H9 (cell line): ENCODE data around the gene ZNRF1. TPM values are rescaled to one million over a fixed set of nuclear protein-coding genes. Genes with fewer than 3 reads are reported as not detected.

ENCODE experiments used
- DNase-seq: peaks from one replicate; pipeline ENCODE4 v3.0.0-alpha.2; 2017
- H2AFZ ChIP-seq: one replicate; pipeline ENCODE4 v1.6.1; 2013; ENCODE audit warnings: mild to moderate bottlenecking, low read length, control low read depth, moderate library complexity
- H2AK5ac ChIP-seq: 2 replicates; pipeline ENCODE4 v1.6.1; 2013; ENCODE audit warnings: low read length, control low read depth, mixed read lengths; ENCODE audit not compliant: insufficient read length
- H2BK120ac ChIP-seq: one replicate; pipeline ENCODE4 v1.6.1; 2013; ENCODE audit warnings: low read depth, mild to moderate bottlenecking, low read length, control low read depth, inconsistent platforms; ENCODE audit not compliant: poor library complexity, severe bottlenecking
- H2BK12ac ChIP-seq: 2 replicates; pipeline ENCODE4 v1.6.1; 2013; ENCODE audit warnings: low read length, control low read depth, mixed read lengths, low read depth; ENCODE audit not compliant: insufficient read length
- H2BK15ac ChIP-seq: 2 replicates; pipeline ENCODE4 v1.6.1; 2013; ENCODE audit warnings: low read depth, low read length, control low read depth
- H2BK20ac ChIP-seq: one replicate; pipeline ENCODE4 v1.6.1; 2013; ENCODE audit warnings: low read depth, mild to moderate bottlenecking, low read length, control low read depth, inconsistent platforms; ENCODE audit not compliant: poor library complexity, severe bottlenecking
- H2BK5ac ChIP-seq: 2 replicates; pipeline ENCODE4 v1.6.1; 2013; ENCODE audit warnings: low read length, control low read depth, mixed read lengths; ENCODE audit not compliant: insufficient read length
- H3K14ac ChIP-seq: 2 replicates; pipeline ENCODE4 v1.6.1; 2013; ENCODE audit warnings: low read length, control low read depth; ENCODE audit not compliant: insufficient read depth
- H3K18ac ChIP-seq: 2 replicates; pipeline ENCODE4 v1.6.1; 2013; ENCODE audit warnings: low read depth, mild to moderate bottlenecking, mixed read lengths, low read length, control low read depth; ENCODE audit not compliant: insufficient read length
- H3K23ac ChIP-seq: 2 replicates; pipeline ENCODE4 v1.6.1; 2013; ENCODE audit warnings: low read length, control low read depth, mixed read lengths, low read depth; ENCODE audit not compliant: insufficient read length
- H3K23me2 ChIP-seq: 2 replicates; pipeline ENCODE4 v1.6.1; 2013; ENCODE audit warnings: low read depth, mild to moderate bottlenecking, mixed read lengths, low read length, control low read depth; ENCODE audit not compliant: insufficient read length, poor library complexity, severe bottlenecking
- H3K27ac ChIP-seq: 2 replicates; pipeline ENCODE4 v1.5.1; 2013; ENCODE audit warnings: low read length, control low read depth, mixed read lengths, low read depth; ENCODE audit not compliant: insufficient read length
- H3K27me3 ChIP-seq: 2 replicates; pipeline ENCODE4 v1.6.1; 2013; ENCODE audit warnings: low read length, control low read depth, inconsistent platforms; ENCODE audit not compliant: insufficient read depth
- H3K4ac ChIP-seq: 2 replicates; pipeline ENCODE4 v1.6.1; 2013; ENCODE audit warnings: low read depth, mild to moderate bottlenecking, control low read depth, inconsistent platforms, low read length, moderate library complexity
- H3K4me1 ChIP-seq: 2 replicates; pipeline ENCODE4 v1.6.1; 2013; ENCODE audit warnings: low read length, control low read depth, inconsistent platforms; ENCODE audit not compliant: insufficient read depth
- H3K4me2 ChIP-seq: 2 replicates; pipeline ENCODE4 v1.6.1; 2013; ENCODE audit warnings: low read length, control low read depth, mixed read lengths; ENCODE audit not compliant: insufficient read length, insufficient read depth
- H3K56ac ChIP-seq: 2 replicates; pipeline ENCODE4 v1.6.1; 2013; ENCODE audit warnings: low read depth, mild to moderate bottlenecking, mixed read lengths, low read length, control low read depth; ENCODE audit not compliant: insufficient read length
- H3K79me1 ChIP-seq: 2 replicates; pipeline ENCODE4 v1.6.1; 2013; ENCODE audit warnings: low read depth, mild to moderate bottlenecking, moderate library complexity, low read length, control low read depth, inconsistent platforms; ENCODE audit not compliant: insufficient read depth, poor library complexity, severe bottlenecking
- H3K79me2 ChIP-seq: 2 replicates; pipeline ENCODE4 v1.6.1; 2013; ENCODE audit warnings: low read length, control low read depth, inconsistent platforms; ENCODE audit not compliant: insufficient read depth
- H3K9ac ChIP-seq: 2 replicates; pipeline ENCODE4 v1.6.1; 2013; ENCODE audit warnings: low read length, control low read depth, mixed read lengths; ENCODE audit not compliant: insufficient read length; ENCODE audit errors: extremely low read depth
- H3K9me3 ChIP-seq: one replicate; pipeline ENCODE4 v1.6.1; 2013; ENCODE audit warnings: low read depth, low read length, inconsistent platforms; ENCODE audit not compliant: control insufficient read depth
- H3T11ph ChIP-seq: one replicate; pipeline ENCODE4 v1.6.1; 2013; ENCODE audit warnings: mild to moderate bottlenecking, low read length, control low read depth, inconsistent platforms
- H4K20me1 ChIP-seq: one replicate; pipeline ENCODE4 v1.6.1; 2013; ENCODE audit not compliant: control insufficient read depth, insufficient read length, insufficient read depth
- H4K5ac ChIP-seq: 2 replicates; pipeline ENCODE4 v1.6.1; 2013; ENCODE audit warnings: low read depth, mild to moderate bottlenecking, mixed read lengths, low read length, control low read depth; ENCODE audit not compliant: insufficient read length
- H4K8ac ChIP-seq: replicated peaks from 2 replicates; pipeline ENCODE4 v1.6.1; 2013; ENCODE audit warnings: low read length, control low read depth, mixed read lengths, low read depth; ENCODE audit not compliant: insufficient read length
- H4K91ac ChIP-seq: 2 replicates; pipeline ENCODE4 v1.6.1; 2013; ENCODE audit warnings: low read depth, mild to moderate bottlenecking, moderate library complexity, mixed read lengths, low read length, control low read depth; ENCODE audit not compliant: insufficient read length
- H3K27ac Mint-ChIP-seq, 3 experiments: 2 replicates in 2 of 3; 3 replicates in 1 of 3; pipeline ENCODE4 v1.8.0; 2020 to 2021; ENCODE audit warnings: mixed read lengths in 3 of 3, mild to moderate bottlenecking in 1 of 3, moderate library complexity in 1 of 3
- H3K27me3 Mint-ChIP-seq: 2 replicates; pipeline ENCODE4 v1.8.0; 2021; ENCODE audit warnings: low read depth, mild to moderate bottlenecking, moderate library complexity, mixed read lengths
- H3K36me3 Mint-ChIP-seq, 3 experiments: 2 replicates in 2 of 3; 3 replicates in 1 of 3; pipeline ENCODE4 v1.8.0; 2020 to 2021; ENCODE audit warnings: low read depth in 3 of 3, mixed read lengths in 3 of 3; ENCODE audit not compliant: insufficient read depth in 1 of 3
- H3K4me1 Mint-ChIP-seq, 2 experiments: 2 replicates each; pipeline ENCODE4 v1.8.0; 2020; ENCODE audit warnings: mixed read lengths in 2 of 2
- H3K4me3 Mint-ChIP-seq, 2 experiments: 2 replicates in 1 of 2; 3 replicates in 1 of 2; pipeline ENCODE4 v1.8.0; 2020 to 2021; ENCODE audit warnings: mild to moderate bottlenecking in 2 of 2, mixed read lengths in 2 of 2, moderate library complexity in 1 of 2
- H3K9me3 Mint-ChIP-seq, 2 experiments: 2 replicates in 1 of 2; 3 replicates in 1 of 2; pipeline ENCODE4 v1.8.0; 2020; ENCODE audit warnings: mild to moderate bottlenecking in 2 of 2, mixed read lengths in 2 of 2, moderate library complexity in 1 of 2
- CTCF ChIP-seq: fragments of 200-600 bp; sonication (generic); conservative IDR thresholded peaks from 3 replicates; pipeline ENCODE4 v1.8.0; 2021; ENCODE audit warnings: antibody characterized with exemption, mild to moderate bottlenecking
- WGBS: extraction: QIAGEN DNeasy Blood & Tissue Kit; methylation state at CpG from one replicate; pipeline ENCODE4 v1.1.7; 2013; ENCODE audit warnings: missing lambda C conversion rate, low lambda C conversion rate, mixed read lengths; ENCODE audit not compliant: insufficient read length; ENCODE audit errors: extremely low coverage; 5-methylcytosine and 5-hydroxymethylcytosine counted together
- total RNA-seq: library from RNA; stranded (reverse); gene quantifications from 2 replicates; pipeline ENCODE4 v1.2.1, GENCODE V29; 2021

The ZNRF1 gene
- total RNA-seq, 1 experiment from 2014 or later: 49.6 TPM

DNA sequence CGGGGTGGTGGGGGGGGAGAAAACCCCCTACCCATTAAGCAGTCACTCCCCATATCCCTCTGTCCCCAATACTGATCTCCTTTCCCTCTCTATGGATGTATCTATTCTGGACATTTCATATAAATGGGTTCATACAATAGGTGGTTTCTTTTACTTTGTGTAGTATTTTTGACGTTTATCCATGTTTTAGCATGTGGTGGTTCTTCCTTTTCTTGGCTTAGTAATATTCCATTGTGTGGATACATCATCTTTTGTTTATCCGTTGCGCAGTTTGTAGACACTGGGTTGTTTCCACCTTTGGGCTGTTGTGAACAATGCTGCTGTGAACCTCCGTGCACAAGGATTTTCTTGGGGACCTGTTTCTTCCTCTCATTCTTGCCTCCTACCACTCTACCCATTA, 105.2 kb downstream of the ZNRF1 start:
- Histone ChIP-seq H4K91ac (no peak overlapping the region), H3K4me1 (peaks cover 4% of the 10 kb centered on the region; the same call in 1 of the 2 replicates), H2AFZ (no peak overlapping the region), H4K20me1 (no peaks in the 10 kb centered on the region), H3K14ac (no peak overlapping the region), H4K5ac (no peak overlapping the region), H3K4me2 (no peak overlapping the region), H3K4ac (no peak overlapping the region), H3K27ac (no peak overlapping the region), H2BK120ac (no peak overlapping the region), H2BK20ac (no peak overlapping the region), H3K23ac (no peak overlapping the region), H3K27me3 (no peaks in the 10 kb centered on the region), H4K8ac (no peak overlapping the region), H3K79me1 (no peaks in the 10 kb centered on the region), H3K9ac (no peak overlapping the region), H3K79me2 (0 out of 2 replicates have a peak, but pooled peaks cover 1% of the 10 kb centered on the region), H2BK5ac (no peak overlapping the region), H3K56ac (no peak overlapping the region), H3T11ph (no peak overlapping the region), H2AK5ac (no peak overlapping the region), H3K23me2 (no peaks in the 10 kb centered on the region), H2BK12ac (no peak overlapping the region), H3K18ac (no peak overlapping the region), H3K9me3 (no peaks in the 10 kb centered on the region), H2BK15ac (no peak overlapping the region)
- Mint-ChIP-seq H3K27me3 (no peaks in the 10 kb centered on the region; the same call in 1 of the 2 replicates), H3K27ac (no peak overlapping the region), H3K36me3 (peaks cover 19 to 40% (median 34%) of the 10 kb centered on the region in 3 experiments; a peak in 6 of 7 replicates), H3K4me1 (peaks cover 29 to 32% of the 10 kb centered on the region in 2 experiments), H3K4me3 (no peak overlapping the region), H3K9me3 (no peaks in the 10 kb centered on the region; a peak in 1 of 5 replicates)
- no peak for TF ChIP-seq CTCF
- no CpG with 5 or more reads among the region's 5 CpGs for WGBS
- no peak for DNase-seq
